Measurements from ENCODE around the gene LHCGR. TPM values are rescaled to one million over a fixed set of nuclear protein-coding genes. Genes with fewer than 3 reads are reported as not detected.
A peak's percentile ranks its signal among the peaks of the same experiment; 100 is the strongest.

The LHCGR gene
- 0.08 TPM for polyA plus RNA-seq (2013, experiment 1 of 2)
- polyA plus RNA-seq (2013, experiment 2 of 2) = 0.13 TPM

DNA sequence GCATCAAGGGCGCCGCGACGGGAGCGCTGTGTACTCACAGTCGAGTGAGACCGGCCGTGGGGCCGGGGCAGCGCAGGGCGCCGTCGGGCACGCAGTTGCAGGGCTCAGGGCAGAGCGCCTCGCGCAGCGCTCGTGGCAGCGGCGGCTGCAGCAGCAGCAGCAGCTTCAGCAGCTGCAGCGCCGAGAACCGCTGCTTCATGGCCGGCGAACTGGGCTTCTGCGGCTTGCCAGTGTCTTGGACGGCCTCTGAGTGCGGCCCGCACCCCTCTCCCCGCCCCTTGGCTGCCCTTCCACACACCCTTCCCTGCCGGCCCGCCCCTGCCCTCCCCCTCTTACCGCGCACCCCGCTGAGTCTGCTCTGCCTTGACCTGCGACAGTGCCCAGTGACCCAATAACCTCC is at the start of gene LHCGR:
TSS of gene LHCGR (minus strand) at position 252 of the 400 bp plus-strand sequence. CDS start at position 199, 53 bp downstream.
- Histone ChIP-seq H3K36me3 (ENCODE audit: control insufficient read depth, insufficient read depth, low read length) (no peaks in the 10 kb centered on the region), H4K8ac (ENCODE audit: low read depth, low read length) (no peak within 1 kb of the TSS), H2BK120ac (ENCODE audit: low read depth, low read length) (no peak within 1 kb of the TSS), H2AK5ac (ENCODE audit: low read length) (no peak within 1 kb of the TSS), H2BK5ac (ENCODE audit: low read length) (no peak within 1 kb of the TSS), H3K4me1 (ENCODE audit: control insufficient read depth, low read depth, low read length) (no peaks in the 10 kb centered on the region), H3K9ac (ENCODE audit: low read length) (peak within 1 kb of the TSS; percentile 53), H3K4me2 (ENCODE audit: low read length) (peak within 1 kb of the TSS; percentile 60), H3K23ac (ENCODE audit: low read length) (peak within 1 kb of the TSS; percentile 59), H3K4ac (ENCODE audit: low read depth, low read length) (no peak within 1 kb of the TSS), H3K79me2 (ENCODE audit: control insufficient read depth, insufficient read depth, low read length) (no peaks in the 10 kb centered on the region), H4K5ac (ENCODE audit: low read length) (no peak within 1 kb of the TSS), H3K18ac (ENCODE audit: low read length) (no peak within 1 kb of the TSS), H2BK15ac (replicated peaks; ENCODE audit: low read depth) (no peak within 1 kb of the TSS), H3K56ac (ENCODE audit: low read length) (peak within 1 kb of the TSS; percentile 81), H3K4me3 (ENCODE audit: low read length) (peak within 1 kb of the TSS; percentile 22), H3K79me1 (ENCODE audit: low read length) (no peaks in the 10 kb centered on the region), H3K27me3 (ENCODE audit: insufficient read depth, low read length, poor library complexity) (no peaks in the 10 kb centered on the region), H3K27ac (ENCODE audit: low read depth, low read length) (no peak within 1 kb of the TSS)
- no CpG with 5 or more reads among the region's 37 CpGs for WGBS (ENCODE audit: extremely low coverage, insufficient coverage, low lambda C conversion rate)
- peak; percentile 40 for DNase-seq

DNA sequence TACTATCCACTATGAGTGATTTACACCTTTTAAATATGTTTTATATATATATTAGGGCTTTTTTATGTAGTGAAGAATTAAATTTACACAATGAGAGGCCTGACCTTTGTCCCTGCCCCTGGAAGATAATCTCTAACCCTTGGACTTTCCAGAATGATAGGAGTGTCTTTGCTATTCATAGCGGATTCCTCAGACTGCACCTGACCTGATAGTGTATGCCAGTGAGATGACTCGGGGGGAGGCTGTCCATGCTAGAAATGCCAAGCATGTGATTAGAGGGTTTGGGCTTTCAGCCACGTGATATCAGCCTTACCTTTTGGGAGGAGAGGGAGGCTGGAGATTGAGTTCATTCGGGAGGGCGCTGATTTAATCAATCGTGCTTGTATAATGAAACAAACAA is 44.1 kb upstream of the LHCGR start:
- Histone ChIP-seq H3K27me3 (ENCODE audit: insufficient read depth, low read length, poor library complexity) (no peaks in the 10 kb centered on the region), H2BK120ac (ENCODE audit: low read depth, low read length) (no peak overlapping the region), H3K36me3 (ENCODE audit: control insufficient read depth, insufficient read depth, low read length) (no peaks in the 10 kb centered on the region), H3K4me3 (ENCODE audit: low read length) (no peak overlapping the region), H3K4ac (ENCODE audit: low read depth, low read length) (no peak overlapping the region), H2AK5ac (ENCODE audit: low read length) (no peak overlapping the region), H3K79me1 (ENCODE audit: low read length) (no peaks in the 10 kb centered on the region), H3K4me1 (ENCODE audit: control insufficient read depth, low read depth, low read length) (no peaks in the 10 kb centered on the region), H3K27ac (ENCODE audit: low read depth, low read length) (no peak overlapping the region), H2BK15ac (replicated peaks; ENCODE audit: low read depth) (no peak overlapping the region), H3K9ac (ENCODE audit: low read length) (no peak overlapping the region), H3K23ac (ENCODE audit: low read length) (no peak overlapping the region), H3K18ac (ENCODE audit: low read length) (no peak overlapping the region), H2BK5ac (ENCODE audit: low read length) (no peak overlapping the region), H3K79me2 (ENCODE audit: control insufficient read depth, insufficient read depth, low read length) (no peaks in the 10 kb centered on the region), H4K5ac (ENCODE audit: low read length) (no peak overlapping the region), H4K8ac (ENCODE audit: low read depth, low read length) (no peak overlapping the region), H3K4me2 (ENCODE audit: low read length) (no peak overlapping the region), H3K56ac (ENCODE audit: low read length) (no peak overlapping the region)
- no CpG with 5 or more reads among the region's 6 CpGs for WGBS (ENCODE audit: extremely low coverage, insufficient coverage, low lambda C conversion rate)
- no peak for DNase-seq

DNA sequence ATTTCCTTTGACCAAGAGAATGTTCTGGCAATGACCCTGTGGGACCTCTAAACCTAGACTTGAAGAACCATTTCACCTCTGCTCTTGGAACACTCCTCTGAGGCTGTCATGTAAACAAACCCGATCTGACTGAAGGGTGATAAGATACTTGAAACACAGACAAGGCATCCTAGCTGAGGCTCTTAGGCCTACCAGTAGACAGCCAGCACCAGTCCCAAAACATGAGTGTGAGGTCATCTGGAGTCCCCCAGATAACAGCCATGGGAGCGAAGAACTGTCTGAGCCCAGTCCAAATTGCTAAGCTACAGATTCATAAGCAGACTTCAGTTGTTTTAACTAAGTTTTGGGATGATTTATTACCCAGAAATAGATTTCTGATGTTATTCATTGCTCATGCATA is 39.5 kb upstream of the LHCGR start:
- no peak overlapping the region for H3K9ac ChIP-seq (ENCODE audit: low read length)
- H3K36me3 ChIP-seq (ENCODE audit: control insufficient read depth, insufficient read depth, low read length) = no peaks in the 10 kb centered on the region
- WGBS (ENCODE audit: extremely low coverage, insufficient coverage, low lambda C conversion rate) = no CpG with 5 or more reads among the region's 2 CpGs
- no peak overlapping the region for H4K8ac ChIP-seq (ENCODE audit: low read depth, low read length)
- no peak overlapping the region for H3K23ac ChIP-seq (ENCODE audit: low read length)
- no peak overlapping the region for H4K5ac ChIP-seq (ENCODE audit: low read length)
- DNase-seq = no peak
- H3K4ac ChIP-seq (ENCODE audit: low read depth, low read length) = no peak overlapping the region
- no peak overlapping the region for H3K27ac ChIP-seq (ENCODE audit: low read depth, low read length)
- peaks cover 1% of the 10 kb centered on the region for H3K4me1 ChIP-seq (ENCODE audit: control insufficient read depth, low read depth, low read length)
- no peak overlapping the region for H3K4me3 ChIP-seq (ENCODE audit: low read length)
- no peak overlapping the region for H2BK5ac ChIP-seq (ENCODE audit: low read length)
- H3K18ac ChIP-seq (ENCODE audit: low read length) = no peak overlapping the region
- H2BK15ac ChIP-seq (replicated peaks; ENCODE audit: low read depth) = no peak overlapping the region
- no peaks in the 10 kb centered on the region for H3K27me3 ChIP-seq (ENCODE audit: insufficient read depth, low read length, poor library complexity)
- no peaks in the 10 kb centered on the region for H3K79me1 ChIP-seq (ENCODE audit: low read length)
- H3K4me2 ChIP-seq (ENCODE audit: low read length) = no peak overlapping the region
- H3K79me2 ChIP-seq (ENCODE audit: control insufficient read depth, insufficient read depth, low read length) = no peaks in the 10 kb centered on the region
- H2BK120ac ChIP-seq (ENCODE audit: low read depth, low read length) = no peak overlapping the region
- H2AK5ac ChIP-seq (ENCODE audit: low read length) = no peak overlapping the region
- H3K56ac ChIP-seq (ENCODE audit: low read length) = no peak overlapping the region

DNA sequence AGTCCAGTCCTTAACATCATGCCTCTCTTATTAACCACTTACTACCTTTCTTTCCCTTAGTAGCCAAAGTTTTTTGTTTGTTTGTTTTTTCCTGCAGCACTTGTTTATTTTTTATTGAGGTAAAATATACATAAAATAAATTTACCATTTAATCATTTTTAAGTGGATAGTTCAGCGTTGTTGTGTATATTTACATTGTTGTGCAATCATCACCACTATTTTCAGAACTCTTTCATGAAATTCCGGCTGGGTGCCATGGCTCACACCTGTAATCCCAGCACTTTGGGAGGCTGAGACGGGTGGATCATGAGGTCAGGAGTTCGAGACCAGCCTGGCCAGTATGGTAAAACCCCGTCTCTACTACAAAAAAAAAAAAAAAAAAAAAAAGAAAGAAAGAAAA is 38.1 kb upstream of the LHCGR start:
- no CpG with 5 or more reads among the region's 5 CpGs for WGBS (ENCODE audit: extremely low coverage, insufficient coverage, low lambda C conversion rate)
- no peak overlapping the region for H2AK5ac ChIP-seq (ENCODE audit: low read length)
- H4K5ac ChIP-seq (ENCODE audit: low read length) = no peak overlapping the region
- no peaks in the 10 kb centered on the region for H3K79me2 ChIP-seq (ENCODE audit: control insufficient read depth, insufficient read depth, low read length)
- H3K36me3 ChIP-seq (ENCODE audit: control insufficient read depth, insufficient read depth, low read length) = no peaks in the 10 kb centered on the region
- H3K18ac ChIP-seq (ENCODE audit: low read length) = no peak overlapping the region
- H3K4me1 ChIP-seq (ENCODE audit: control insufficient read depth, low read depth, low read length) = peaks cover 2% of the 10 kb centered on the region
- no peak overlapping the region for H3K23ac ChIP-seq (ENCODE audit: low read length)
- DNase-seq = no peak
- no peak overlapping the region for H3K56ac ChIP-seq (ENCODE audit: low read length)
- no peak overlapping the region for H2BK120ac ChIP-seq (ENCODE audit: low read depth, low read length)
- H3K4ac ChIP-seq (ENCODE audit: low read depth, low read length) = no peak overlapping the region
- H4K8ac ChIP-seq (ENCODE audit: low read depth, low read length) = no peak overlapping the region
- no peak overlapping the region for H3K27ac ChIP-seq (ENCODE audit: low read depth, low read length)
- no peak overlapping the region for H3K4me2 ChIP-seq (ENCODE audit: low read length)
- no peaks in the 10 kb centered on the region for H3K79me1 ChIP-seq (ENCODE audit: low read length)
- no peak overlapping the region for H2BK15ac ChIP-seq (replicated peaks; ENCODE audit: low read depth)
- no peaks in the 10 kb centered on the region for H3K27me3 ChIP-seq (ENCODE audit: insufficient read depth, low read length, poor library complexity)
- H3K4me3 ChIP-seq (ENCODE audit: low read length) = no peak overlapping the region
- no peak overlapping the region for H3K9ac ChIP-seq (ENCODE audit: low read length)
- no peak overlapping the region for H2BK5ac ChIP-seq (ENCODE audit: low read length)

DNA sequence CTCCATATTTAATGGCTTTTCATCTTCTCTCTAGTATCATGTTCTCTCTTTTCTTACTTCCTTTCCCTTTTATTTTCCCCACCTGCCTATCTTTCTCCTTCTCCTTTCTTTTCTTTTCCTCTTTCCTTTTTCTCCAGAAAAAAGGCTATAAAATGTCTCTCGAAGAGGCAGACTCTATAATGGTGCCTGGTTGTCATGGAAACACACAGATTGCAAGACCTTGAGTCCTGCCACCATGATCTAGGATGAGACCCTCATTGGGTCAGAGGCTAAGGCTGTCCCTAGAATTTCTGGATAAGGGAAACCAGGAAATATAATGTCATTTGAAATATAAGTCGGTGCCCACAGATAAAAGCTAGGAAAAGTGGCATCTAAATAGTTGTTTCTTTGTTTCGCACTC is 36.5 kb upstream of the LHCGR start:
- Histone ChIP-seq H3K27ac (ENCODE audit: low read depth, low read length) (no peak overlapping the region), H4K8ac (ENCODE audit: low read depth, low read length) (no peak overlapping the region)
- no CpG with 5 or more reads among the region's 3 CpGs for WGBS (ENCODE audit: extremely low coverage, insufficient coverage, low lambda C conversion rate)

DNA sequence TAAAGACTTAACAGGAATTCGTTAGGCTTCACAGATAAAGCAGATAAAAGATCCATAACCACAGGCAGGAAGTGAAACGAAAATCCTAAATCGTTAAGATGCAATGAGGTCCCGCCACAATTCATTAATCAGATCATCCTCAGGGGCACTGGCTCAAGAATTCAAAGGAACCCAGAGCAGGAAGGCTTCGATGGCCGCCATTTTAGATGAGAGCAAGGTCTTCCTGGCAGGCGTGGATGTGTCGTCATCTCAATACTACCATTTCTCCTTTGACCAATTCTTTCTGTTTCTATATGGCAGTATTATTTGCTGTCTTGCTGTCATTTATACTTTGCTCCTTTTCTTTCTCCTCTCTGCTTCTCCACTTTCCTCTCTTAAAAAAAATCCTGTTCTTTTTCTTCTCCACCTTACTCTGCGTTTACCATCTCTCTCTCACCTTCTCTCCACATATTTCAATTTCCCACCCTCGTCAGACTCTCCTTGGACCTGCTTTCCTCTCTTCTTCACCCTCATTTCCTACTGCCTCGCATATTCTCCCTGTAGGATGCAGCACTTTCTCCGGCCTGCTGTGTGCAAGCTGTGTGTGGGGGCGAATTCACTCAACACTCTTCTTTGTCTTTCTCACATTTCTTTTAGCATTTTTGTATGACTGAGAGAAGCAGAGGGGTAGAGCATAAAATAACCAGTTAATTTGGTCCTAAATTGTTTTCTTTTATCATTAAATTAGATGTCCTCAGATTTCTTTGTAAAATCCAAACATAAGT is 35.1 kb upstream of the LHCGR start:
- no peaks in the 10 kb centered on the region for H3K79me1 ChIP-seq (ENCODE audit: low read length)
- no peak overlapping the region for H2BK120ac ChIP-seq (ENCODE audit: low read depth, low read length)
- no peak overlapping the region for H4K5ac ChIP-seq (ENCODE audit: low read length)
- no peaks in the 10 kb centered on the region for H3K36me3 ChIP-seq (ENCODE audit: control insufficient read depth, insufficient read depth, low read length)
- H4K8ac ChIP-seq (ENCODE audit: low read depth, low read length) = no peak overlapping the region
- peak; percentile 17 for DNase-seq
- no peak overlapping the region for H3K4ac ChIP-seq (ENCODE audit: low read depth, low read length)
- H3K4me2 ChIP-seq (ENCODE audit: low read length) = no peak overlapping the region
- no peak overlapping the region for H2BK5ac ChIP-seq (ENCODE audit: low read length)
- 100% methylated on average over 2 of the region's 13 CpGs for WGBS (ENCODE audit: extremely low coverage, insufficient coverage, low lambda C conversion rate)
- no peak overlapping the region for H3K18ac ChIP-seq (ENCODE audit: low read length)
- no peak overlapping the region for H3K56ac ChIP-seq (ENCODE audit: low read length)
- no peak overlapping the region for H2BK15ac ChIP-seq (replicated peaks; ENCODE audit: low read depth)
- no peak overlapping the region for H3K27ac ChIP-seq (ENCODE audit: low read depth, low read length)
- H3K4me1 ChIP-seq (ENCODE audit: control insufficient read depth, low read depth, low read length) = peaks cover 2% of the 10 kb centered on the region
- H3K9ac ChIP-seq (ENCODE audit: low read length) = no peak overlapping the region
- H2AK5ac ChIP-seq (ENCODE audit: low read length) = no peak overlapping the region
- H3K79me2 ChIP-seq (ENCODE audit: control insufficient read depth, insufficient read depth, low read length) = no peaks in the 10 kb centered on the region
- no peak overlapping the region for H3K4me3 ChIP-seq (ENCODE audit: low read length)
- H3K27me3 ChIP-seq (ENCODE audit: insufficient read depth, low read length, poor library complexity) = no peaks in the 10 kb centered on the region
- no peak overlapping the region for H3K23ac ChIP-seq (ENCODE audit: low read length)

More for the DNA sequence above, 36.5 kb upstream of the LHCGR start:
- Histone ChIP-seq H3K56ac (ENCODE audit: low read length) (no peak overlapping the region), H2BK120ac (ENCODE audit: low read depth, low read length) (no peak overlapping the region), H2BK15ac (replicated peaks; ENCODE audit: low read depth) (no peak overlapping the region), H3K4me3 (ENCODE audit: low read length) (no peak overlapping the region), H3K4me1 (ENCODE audit: control insufficient read depth, low read depth, low read length) (peaks cover 2% of the 10 kb centered on the region), H2AK5ac (ENCODE audit: low read length) (no peak overlapping the region), H3K36me3 (ENCODE audit: control insufficient read depth, insufficient read depth, low read length) (no peaks in the 10 kb centered on the region), H2BK5ac (ENCODE audit: low read length) (no peak overlapping the region), H4K5ac (ENCODE audit: low read length) (no peak overlapping the region), H3K18ac (ENCODE audit: low read length) (no peak overlapping the region), H3K27me3 (ENCODE audit: insufficient read depth, low read length, poor library complexity) (no peaks in the 10 kb centered on the region), H3K79me1 (ENCODE audit: low read length) (no peaks in the 10 kb centered on the region), H3K9ac (ENCODE audit: low read length) (no peak overlapping the region), H3K4ac (ENCODE audit: low read depth, low read length) (no peak overlapping the region), H3K79me2 (ENCODE audit: control insufficient read depth, insufficient read depth, low read length) (no peaks in the 10 kb centered on the region), H3K23ac (ENCODE audit: low read length) (no peak overlapping the region), H3K4me2 (ENCODE audit: low read length) (no peak overlapping the region)
- peak; percentile 25 for DNase-seq
